ENCODE data around the gene POLR2F. TPM values are rescaled to one million over a fixed set of nuclear protein-coding genes. Genes with fewer than 3 reads are reported as not detected.

Gene POLR2F
- total RNA-seq, 1 donor from 2014 or later = 66.9 TPM

GRCh38 chr22:37979782-37980181 lies 26.3 kb downstream of the POLR2F start:
- intact Hi-C loops (cut with micrococcal nuclease) = no loop called here

- intact Hi-C loops (cut with micrococcal nuclease) = no loop called here
Observed at GRCh38 chr22:37981282-37982011, 27.9 kb downstream of the POLR2F start.

GRCh38 chr22:37982151-37982785 lies 28.8 kb downstream of the POLR2F start:
- intact Hi-C loops (cut with micrococcal nuclease) = no loop called here

GRCh38 chr22:37982938-37983859 lies 29.7 kb downstream of the POLR2F start:
- intact Hi-C loops (cut with micrococcal nuclease) = no loop called here

- intact Hi-C loops (cut with micrococcal nuclease) = no loop called here
Observed at GRCh38 chr22:37983860-37984791, 30.6 kb downstream of the POLR2F start, which contains the start of gene SOX10. Gene SOX10 (minus strand): TSS chr22:37984555. CDS start chr22:37983784, 771 bp downstream.

- intact Hi-C loops (cut with micrococcal nuclease) = no loop called here
Observed at GRCh38 chr22:37985050-37985585, 31.6 kb downstream of the POLR2F start.

- intact Hi-C loops (cut with micrococcal nuclease) = no loop called here
Observed at GRCh38 chr22:37985751-37986281, 32.3 kb downstream of the POLR2F start.

- intact Hi-C loops (cut with micrococcal nuclease) = no loop called here
Observed at GRCh38 chr22:37986371-37986770, 32.9 kb downstream of the POLR2F start.

GRCh38 chr22:37989146-37990045 lies 35.9 kb downstream of the POLR2F start:
- intact Hi-C loops (cut with micrococcal nuclease) = no loop called here

GRCh38 chr22:37990301-37990700 lies 36.8 kb downstream of the POLR2F start:
- intact Hi-C loops (cut with micrococcal nuclease) = no loop called here

- intact Hi-C loops (cut with micrococcal nuclease) = no loop called here
Observed at GRCh38 chr22:37990862-37991261, 37.4 kb downstream of the POLR2F start.

- intact Hi-C loops (cut with micrococcal nuclease) = no loop called here
Observed at GRCh38 chr22:37991731-37992442, 38.4 kb downstream of the POLR2F start.

GRCh38 chr22:37994049-37994448 lies 40.5 kb downstream of the POLR2F start:
- intact Hi-C loops (cut with micrococcal nuclease) = no loop called here

GRCh38 chr22:37994982-37995381 lies 41.5 kb downstream of the POLR2F start:
- intact Hi-C loops (cut with micrococcal nuclease) = no loop called here

GRCh38 chr22:37995460-37995859 lies 42.0 kb downstream of the POLR2F start:
- intact Hi-C loops (cut with micrococcal nuclease) = no loop called here

- intact Hi-C loops (cut with micrococcal nuclease) = no loop called here
Observed at GRCh38 chr22:37996079-37996478, 42.6 kb downstream of the POLR2F start.

- intact Hi-C loops (cut with micrococcal nuclease) = no loop called here
Observed at GRCh38 chr22:37996515-37997246, 43.2 kb downstream of the POLR2F start.

- intact Hi-C loops (cut with micrococcal nuclease) = no loop called here
Observed at GRCh38 chr22:37998543-37998942, 45.0 kb downstream of the POLR2F start.
